Sigmoid colon (tissue), 7 donors: ENCODE measurements around the gene COMMD1. TPM values are rescaled to one million over a fixed set of nuclear protein-coding genes. Genes with fewer than 3 reads are reported as not detected.

Source experiments
- DNase-seq: peaks from one replicate; pipeline ENCODE4 v3.0.0-alpha.2; 2019
- H3K27ac ChIP-seq, 4 donors: fragments of 200-600 bp; sonication (generic); one replicate each; pipeline ENCODE4 v1.5.1; 2016 to 2019; ENCODE audit warnings: mild to moderate bottlenecking in 1 of 4
- H3K27me3 ChIP-seq, 3 donors: fragments of 200-600 bp; sonication (generic); one replicate each; pipeline ENCODE4 v1.5.1; 2019; ENCODE audit warnings: mild to moderate bottlenecking in 1 of 3
- H3K36me3 ChIP-seq, 4 donors: fragments of 200-600 bp; sonication (generic); one replicate each; pipeline ENCODE4 v1.5.1; 2016 to 2019
- H3K4me1 ChIP-seq, 4 donors: fragments of 200-600 bp; sonication (generic); one replicate each; pipeline ENCODE4 v1.5.1; 2017 to 2019
- H3K4me3 ChIP-seq, 4 donors: fragments of 200-600 bp; sonication (generic); one replicate each; pipeline ENCODE4 v1.5.1; 2017 to 2019; ENCODE audit warnings: mild to moderate bottlenecking in 2 of 4, moderate library complexity in 1 of 4
- H3K9me3 ChIP-seq, 4 donors: fragments of 200-600 bp in 3 of 4; sonication (generic) in 3 of 4; one replicate each; pipeline versions ENCODE4 v1.5.1 to v1.6.1; 2013 to 2019
- EP300 ChIP-seq, 4 donors: sonication (generic); formaldehyde crosslinking; IDR thresholded peaks; one replicate each; pipeline ENCODE4 v1.6.1; 2017; ENCODE audit warnings: antibody characterized with exemption in 4 of 4
- POLR2A ChIP-seq, 2 donors: fragments of 450-650 bp; IDR thresholded peaks; one replicate each; pipeline ENCODE4 v1.6.1; 2016; ENCODE audit warnings: antibody characterized with exemption in 2 of 2, mild to moderate bottlenecking in 2 of 2, moderate library complexity in 2 of 2
- POLR2AphosphoS5 ChIP-seq, 4 donors: sonication (generic); formaldehyde crosslinking; IDR thresholded peaks; one replicate each; pipeline ENCODE4 v1.6.1; 2017; ENCODE audit warnings: antibody characterized with exemption in 4 of 4
- WGBS, 2 donors: extraction: QIAGEN DNeasy Blood & Tissue Kit; methylation state at CpG; one replicate each; pipeline ENCODE4 v1.1.7; 2013; 5-methylcytosine and 5-hydroxymethylcytosine counted together
- intact Hi-C: fragments of 100-400 bp; cut with DNase I; formaldehyde crosslinking; loops from one replicate; pipeline ENCODE4 v1.15.1; 2023
- polyA plus RNA-seq, 3 donors: library from polyadenylated mRNA; stranded (reverse); fragments of 200-250 nt; gene quantifications; one replicate each; pipeline ENCODE4 v1.2.3, GENCODE V29; 2013
- total RNA-seq, 4 donors: library from RNA; depleted of rRNA; stranded (reverse); fragments of >200 nt; gene quantifications; one replicate each; pipeline ENCODE4 v1.1.0, GENCODE V29; 2016
- TF ChIP-seq, protein P1 (sequence below), 4 experiments: fragments of 450-650 bp in 3 of 4; fragments of 200-600 bp in 1 of 4; IDR thresholded peaks; one replicate each; pipeline ENCODE4 v1.5.1; 2016 to 2019; ENCODE audit warnings: antibody characterized with exemption in 4 of 4, mild to moderate bottlenecking in 3 of 4, moderate library complexity in 2 of 4
- donor health status: healthy with polysubstance abuse.
- donor health status: Bipolar disorder and iron deficiency.
- donor health status: healthy.

The COMMD1 gene
- total and polyA plus RNA-seq, 7 donors, result 27.2 to 59.2 (median 50.6) TPM

GRCh38 chr2:62029910-62030309 is 124.4 kb downstream of the COMMD1 start:
- no peaks in the 10 kb centered on the region for H3K4me1 ChIP-seq
- no peaks in the 10 kb centered on the region for H3K9me3 ChIP-seq
- H3K27me3 ChIP-seq, result no peaks in the 10 kb centered on the region
- WGBS, 2 donors, result 94 to 95% methylated on average over 3 of the region's 3 CpGs
- H3K36me3 ChIP-seq, result no peaks in the 10 kb centered on the region
- no peak overlapping the region for H3K4me3 ChIP-seq
- no peak for DNase-seq
- no peak overlapping the region for H3K27ac ChIP-seq
- TF ChIP-seq EP300 (IDR thresholded peaks at IDR 0.05) (no peak), POLR2A (IDR thresholded peaks at IDR 0.05) (no peak), POLR2AphosphoS5 (IDR thresholded peaks at IDR 0.05) (no peak)
- TF ChIP-seq, protein P1, sequence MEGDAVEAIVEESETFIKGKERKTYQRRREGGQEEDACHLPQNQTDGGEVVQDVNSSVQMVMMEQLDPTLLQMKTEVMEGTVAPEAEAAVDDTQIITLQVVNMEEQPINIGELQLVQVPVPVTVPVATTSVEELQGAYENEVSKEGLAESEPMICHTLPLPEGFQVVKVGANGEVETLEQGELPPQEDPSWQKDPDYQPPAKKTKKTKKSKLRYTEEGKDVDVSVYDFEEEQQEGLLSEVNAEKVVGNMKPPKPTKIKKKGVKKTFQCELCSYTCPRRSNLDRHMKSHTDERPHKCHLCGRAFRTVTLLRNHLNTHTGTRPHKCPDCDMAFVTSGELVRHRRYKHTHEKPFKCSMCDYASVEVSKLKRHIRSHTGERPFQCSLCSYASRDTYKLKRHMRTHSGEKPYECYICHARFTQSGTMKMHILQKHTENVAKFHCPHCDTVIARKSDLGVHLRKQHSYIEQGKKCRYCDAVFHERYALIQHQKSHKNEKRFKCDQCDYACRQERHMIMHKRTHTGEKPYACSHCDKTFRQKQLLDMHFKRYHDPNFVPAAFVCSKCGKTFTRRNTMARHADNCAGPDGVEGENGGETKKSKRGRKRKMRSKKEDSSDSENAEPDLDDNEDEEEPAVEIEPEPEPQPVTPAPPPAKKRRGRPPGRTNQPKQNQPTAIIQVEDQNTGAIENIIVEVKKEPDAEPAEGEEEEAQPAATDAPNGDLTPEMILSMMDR (IDR thresholded peaks at IDR 0.05), result no peak
- intact Hi-C loops, result no loop called here

DNA sequence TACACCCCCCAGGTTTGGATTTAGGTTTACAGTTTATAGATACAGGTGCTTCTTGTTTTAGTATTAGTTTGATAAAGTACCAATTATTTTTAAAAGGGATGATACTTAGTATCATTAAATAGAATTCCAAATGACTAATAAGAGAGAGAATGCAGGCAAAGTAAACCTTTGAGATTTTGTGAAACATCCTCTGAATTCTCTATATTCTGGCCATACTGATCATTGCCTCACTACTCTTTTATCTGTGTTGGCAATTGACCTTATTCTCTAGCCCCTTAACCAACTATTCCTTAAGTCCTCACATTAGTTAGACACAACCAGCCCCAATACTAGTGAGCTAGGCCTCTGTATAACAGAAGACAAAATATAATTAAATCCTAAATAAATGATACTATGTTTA is 125.4 kb downstream of the COMMD1 start:
- Histone ChIP-seq H3K4me3 (no peak overlapping the region), H3K27ac (no peak overlapping the region), H3K36me3 (no peaks in the 10 kb centered on the region), H3K27me3 (no peaks in the 10 kb centered on the region), H3K4me1 (no peaks in the 10 kb centered on the region), H3K9me3 (no peaks in the 10 kb centered on the region)
- DNase-seq, result no peak
- TF ChIP-seq, protein P1 (IDR thresholded peaks at IDR 0.05), result no peak
- intact Hi-C loops, result no loop called here

DNA sequence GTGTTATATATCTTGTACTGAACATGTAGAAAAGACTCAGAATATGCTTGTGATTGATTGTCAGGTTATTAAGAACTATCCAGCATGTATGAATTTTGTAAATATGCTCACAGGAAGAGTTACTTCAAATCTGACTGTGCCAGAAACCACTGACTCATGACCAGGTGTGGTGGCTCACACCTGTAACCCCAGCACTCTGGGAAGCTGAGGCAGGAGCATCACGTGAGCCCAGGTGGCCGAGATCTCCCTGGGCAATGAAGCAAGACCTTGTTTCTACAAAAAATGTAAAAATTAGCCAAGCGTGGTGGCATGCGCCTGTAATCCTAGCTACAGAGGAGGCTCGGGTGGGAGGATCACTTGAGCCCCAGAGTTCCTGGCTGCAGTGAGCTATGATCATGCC is 126.6 kb downstream of the COMMD1 start:
- H3K4me1 ChIP-seq, result peaks cover 0 to 3% (median 0%) of the 10 kb centered on the region in 4 donors
- H3K27ac ChIP-seq, result no peak overlapping the region
- intact Hi-C loops, result no loop called here
- no peaks in the 10 kb centered on the region for H3K27me3 ChIP-seq
- H3K36me3 ChIP-seq, result no peaks in the 10 kb centered on the region
- H3K4me3 ChIP-seq, result no peak overlapping the region
- no peaks in the 10 kb centered on the region for H3K9me3 ChIP-seq
- TF ChIP-seq POLR2A (IDR thresholded peaks at IDR 0.05) (no peak), POLR2AphosphoS5 (IDR thresholded peaks at IDR 0.05) (no peak), EP300 (IDR thresholded peaks at IDR 0.05) (no peak)
- TF ChIP-seq, protein P1 (IDR thresholded peaks at IDR 0.05), result no peak
- no peak for DNase-seq
- 83 to 96% methylated on average over 5 of the region's 5 CpGs for WGBS, 2 donors

DNA sequence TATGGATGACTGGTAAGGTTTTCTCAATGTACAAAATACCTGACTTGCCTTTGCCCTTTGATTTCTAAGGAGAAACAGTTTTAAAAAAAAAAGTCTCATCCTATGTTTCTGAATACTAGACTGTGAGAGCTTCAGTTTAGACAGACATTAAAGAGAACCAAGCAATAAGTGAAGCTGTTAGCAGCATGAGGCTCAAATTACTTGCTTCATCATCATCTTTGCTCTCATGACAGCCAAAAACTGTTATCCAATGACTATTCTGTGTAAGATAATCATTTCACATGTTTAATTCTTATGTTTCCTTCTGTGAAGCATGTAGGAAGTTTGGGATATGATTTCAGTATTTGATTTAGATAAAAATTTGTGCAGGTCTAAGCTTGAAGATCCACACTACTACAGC is 129.2 kb downstream of the COMMD1 start:
- no peak for DNase-seq
- H3K27ac ChIP-seq, result no peak overlapping the region
- no peaks in the 10 kb centered on the region for H3K36me3 ChIP-seq
- H3K27me3 ChIP-seq, result no peaks in the 10 kb centered on the region
- H3K4me3 ChIP-seq, result no peak overlapping the region
- intact Hi-C loops, result no loop called here
- TF ChIP-seq POLR2A (IDR thresholded peaks at IDR 0.05), result no peak
- TF ChIP-seq POLR2AphosphoS5 (IDR thresholded peaks at IDR 0.05), result no peak
- TF ChIP-seq EP300 (IDR thresholded peaks at IDR 0.05), result no peak
- TF ChIP-seq, protein P1 (IDR thresholded peaks at IDR 0.05), result no peak
- peaks cover 0 to 4% (median 0%) of the 10 kb centered on the region in 4 donors for H3K4me1 ChIP-seq
- no peaks in the 10 kb centered on the region for H3K9me3 ChIP-seq

DNA sequence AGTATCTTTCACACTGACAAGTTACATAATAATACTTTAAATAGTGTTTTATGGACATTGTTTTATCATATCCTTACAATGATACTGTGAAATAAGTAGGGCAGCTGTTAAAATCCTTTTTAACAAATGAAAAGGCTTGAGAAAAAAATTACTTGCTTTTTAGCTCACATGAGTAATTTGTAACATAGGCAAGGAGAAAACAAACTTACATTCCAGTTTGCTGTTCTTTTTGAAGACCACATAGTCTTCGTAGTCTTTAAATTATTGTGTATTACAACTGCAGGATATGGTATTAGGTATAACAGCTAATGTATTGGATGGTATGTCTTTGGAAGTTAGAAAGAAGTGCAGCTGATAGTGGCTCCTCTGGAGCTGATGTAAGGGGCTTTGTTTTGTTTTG is 130.8 kb downstream of the COMMD1 start:
- H3K27ac ChIP-seq, result no peak overlapping the region
- H3K36me3 ChIP-seq, result no peaks in the 10 kb centered on the region
- H3K4me1 ChIP-seq, result peaks cover 0 to 4% (median 0%) of the 10 kb centered on the region in 4 donors
- no peaks in the 10 kb centered on the region for H3K27me3 ChIP-seq
- intact Hi-C loops, result no loop called here
- no peak for DNase-seq
- no peaks in the 10 kb centered on the region for H3K9me3 ChIP-seq
- no peak for TF ChIP-seq POLR2AphosphoS5 (IDR thresholded peaks at IDR 0.05)
- TF ChIP-seq POLR2A (IDR thresholded peaks at IDR 0.05), result no peak
- TF ChIP-seq, protein P1 (IDR thresholded peaks at IDR 0.05), result no peak
- no peak for TF ChIP-seq EP300 (IDR thresholded peaks at IDR 0.05)
- no peak overlapping the region for H3K4me3 ChIP-seq
- 96 to 98% methylated on average over 1 of the region's 1 CpG for WGBS, 2 donors
